ENCODE data around the gene NEK10. TPM values are rescaled to one million over a fixed set of nuclear protein-coding genes. Genes with fewer than 3 reads are reported as not detected.

The NEK10 gene
- total RNA-seq, 1 experiment from 2014 or later, result 1.7 TPM

DNA sequence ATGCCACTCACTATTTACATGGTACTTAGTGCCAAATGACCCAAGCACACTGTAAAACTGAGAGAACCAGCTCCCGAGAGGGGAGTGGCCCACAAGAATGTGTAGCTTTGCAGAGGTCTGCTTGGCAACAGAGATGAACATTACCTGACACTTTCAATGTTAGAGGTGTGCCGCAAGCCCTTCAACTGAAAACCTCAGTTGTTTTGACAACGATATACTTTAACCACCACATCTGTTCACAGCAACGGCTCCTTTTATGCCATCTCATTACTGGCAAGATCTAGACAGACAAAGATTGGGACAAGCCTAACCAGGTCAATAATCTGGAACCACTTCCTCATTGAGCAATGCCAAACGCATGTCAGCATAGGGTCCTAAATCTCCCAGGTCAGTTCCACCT is 23.7 kb downstream of the NEK10 start:
- peak overlapping the region; percentile 29; the same call in 1 of the 2 replicates for H2AFZ ChIP-seq (ENCODE audit: low read length)
- intact Hi-C loops (cut with micrococcal nuclease), result no loop called here
- DNase-seq (peak; percentile 48), ATAC-seq (peak; percentile 73)
- no peaks in the 10 kb centered on the region for H3F3A ChIP-seq (ENCODE audit: low read length, unreplicated experiment)
- no peaks in the 10 kb centered on the region for H3K79me2 ChIP-seq (ENCODE audit: low read length)
- 0 out of 2 replicates have a peak overlapping the region, but pooled peaks have one; percentile 9 for H3K4me2 ChIP-seq (ENCODE audit: low read length)
- CTCF ChIA-PET, result no interaction called here
- POLR2A ChIA-PET (ENCODE audit: unreplicated experiment), result no interaction called here
- H3K4me1 ChIP-seq (ENCODE audit: insufficient read depth, low read length), result peaks cover 19% of the 10 kb centered on the region
- H3K9me2 ChIP-seq (replicated peaks; ENCODE audit: low read length), result no peaks in the 10 kb centered on the region
- TF ChIP-seq EZH2 (IDR thresholded peaks at IDR 0.05; ENCODE audit: low read length, unreplicated experiment) (no peak), EZH2phosphoT487 (IDR thresholded peaks at IDR 0.05; ENCODE audit: borderline replicate concordance, low read length) (no peak)
- TF ChIP-seq, protein P1, sequence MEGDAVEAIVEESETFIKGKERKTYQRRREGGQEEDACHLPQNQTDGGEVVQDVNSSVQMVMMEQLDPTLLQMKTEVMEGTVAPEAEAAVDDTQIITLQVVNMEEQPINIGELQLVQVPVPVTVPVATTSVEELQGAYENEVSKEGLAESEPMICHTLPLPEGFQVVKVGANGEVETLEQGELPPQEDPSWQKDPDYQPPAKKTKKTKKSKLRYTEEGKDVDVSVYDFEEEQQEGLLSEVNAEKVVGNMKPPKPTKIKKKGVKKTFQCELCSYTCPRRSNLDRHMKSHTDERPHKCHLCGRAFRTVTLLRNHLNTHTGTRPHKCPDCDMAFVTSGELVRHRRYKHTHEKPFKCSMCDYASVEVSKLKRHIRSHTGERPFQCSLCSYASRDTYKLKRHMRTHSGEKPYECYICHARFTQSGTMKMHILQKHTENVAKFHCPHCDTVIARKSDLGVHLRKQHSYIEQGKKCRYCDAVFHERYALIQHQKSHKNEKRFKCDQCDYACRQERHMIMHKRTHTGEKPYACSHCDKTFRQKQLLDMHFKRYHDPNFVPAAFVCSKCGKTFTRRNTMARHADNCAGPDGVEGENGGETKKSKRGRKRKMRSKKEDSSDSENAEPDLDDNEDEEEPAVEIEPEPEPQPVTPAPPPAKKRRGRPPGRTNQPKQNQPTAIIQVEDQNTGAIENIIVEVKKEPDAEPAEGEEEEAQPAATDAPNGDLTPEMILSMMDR (conservative IDR thresholded peaks at IDR 0.05; ENCODE audit: low read depth, low read length), result no peak
- no peak overlapping the region for H3K9ac ChIP-seq (ENCODE audit: low read length)
- no peak overlapping the region for H3K4me3 ChIP-seq (ENCODE audit: low read length)
- H3K36me3 ChIP-seq (ENCODE audit: low read depth, low read length), result no peaks in the 10 kb centered on the region
- H4K20me1 ChIP-seq (ENCODE audit: low read length), result no peaks in the 10 kb centered on the region
- H3K27ac ChIP-seq (ENCODE audit: low read length), result no peak overlapping the region
- H3K9me3 ChIP-seq (ENCODE audit: low read length), result no peaks in the 10 kb centered on the region
- BruUV-seq (replicated peaks), result no TSS peak
- no peaks in the 10 kb centered on the region for H3K27me3 ChIP-seq (ENCODE audit: low read length)

DNA sequence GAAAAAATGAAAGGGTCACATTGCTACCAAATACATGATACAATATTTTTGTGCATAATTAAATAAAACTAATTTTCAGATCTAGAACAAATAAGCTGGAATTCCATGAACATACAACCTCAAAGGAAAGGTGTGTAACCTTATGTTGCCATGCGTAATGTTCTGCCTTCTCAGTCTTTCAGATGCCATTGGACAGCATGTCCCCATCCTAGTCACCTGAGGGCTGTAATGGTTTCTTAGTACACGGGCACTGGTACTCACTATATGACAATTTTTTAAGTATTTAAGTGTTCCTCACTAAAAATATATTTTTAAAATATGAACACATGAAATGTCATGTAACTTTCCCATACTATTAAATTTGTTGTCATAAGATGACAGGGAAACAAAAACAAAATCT is 24.1 kb downstream of the NEK10 start:
- DNase-seq (no peak), ATAC-seq (no peak)
- ChIA-PET POLR2A (ENCODE audit: unreplicated experiment) (no interaction called here), CTCF (no interaction called here)
- no peak for TF ChIP-seq EZH2 (IDR thresholded peaks at IDR 0.05; ENCODE audit: low read length, unreplicated experiment)
- no peak for TF ChIP-seq EZH2phosphoT487 (IDR thresholded peaks at IDR 0.05; ENCODE audit: borderline replicate concordance, low read length)
- TF ChIP-seq, protein P1 (conservative IDR thresholded peaks at IDR 0.05; ENCODE audit: low read depth, low read length), result no peak
- Histone ChIP-seq H3F3A (ENCODE audit: low read length, unreplicated experiment) (no peaks in the 10 kb centered on the region), H3K36me3 (ENCODE audit: low read depth, low read length) (no peaks in the 10 kb centered on the region), H3K79me2 (ENCODE audit: low read length) (no peaks in the 10 kb centered on the region), H4K20me1 (ENCODE audit: low read length) (no peaks in the 10 kb centered on the region), H3K9me2 (replicated peaks; ENCODE audit: low read length) (no peaks in the 10 kb centered on the region), H3K9ac (ENCODE audit: low read length) (no peak overlapping the region), H3K27ac (ENCODE audit: low read length) (no peak overlapping the region), H3K4me1 (ENCODE audit: insufficient read depth, low read length) (peaks cover 19% of the 10 kb centered on the region), H2AFZ (ENCODE audit: low read length) (no peak overlapping the region), H3K9me3 (ENCODE audit: low read length) (no peaks in the 10 kb centered on the region), H3K4me3 (ENCODE audit: low read length) (no peak overlapping the region), H3K4me2 (ENCODE audit: low read length) (no peak overlapping the region), H3K27me3 (ENCODE audit: low read length) (no peaks in the 10 kb centered on the region)
- intact Hi-C loops (cut with micrococcal nuclease), result no loop called here
- no TSS peak for BruUV-seq (replicated peaks)

DNA sequence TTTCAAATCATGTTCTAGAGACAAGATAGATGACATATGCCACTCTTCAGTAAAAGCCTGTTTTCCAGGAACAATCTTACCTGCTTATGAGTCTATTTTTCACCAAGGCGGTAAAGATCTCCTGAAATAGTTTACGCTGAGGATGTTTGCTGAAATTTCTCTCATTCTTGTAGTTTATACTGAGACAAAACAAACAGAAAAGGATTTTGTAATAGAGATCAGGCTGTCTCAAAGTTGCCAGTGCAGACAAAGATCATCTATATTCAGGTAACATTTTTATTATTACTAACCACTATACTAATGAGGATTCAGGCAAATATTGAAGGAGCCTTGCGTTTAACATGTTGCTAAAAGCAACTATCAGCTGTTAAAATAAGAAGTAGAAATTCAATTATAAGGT is 25.0 kb downstream of the NEK10 start:
- ATAC-seq, result no peak

More for the DNA sequence above, 25.0 kb downstream of the NEK10 start:
- ChIA-PET CTCF (no interaction called here), POLR2A (ENCODE audit: unreplicated experiment) (no interaction called here)
- no peaks in the 10 kb centered on the region for H3K79me2 ChIP-seq (ENCODE audit: low read length)
- no peaks in the 10 kb centered on the region for H3K27me3 ChIP-seq (ENCODE audit: low read length)
- no peak for DNase-seq
- no peak overlapping the region for H2AFZ ChIP-seq (ENCODE audit: low read length)
- no peak overlapping the region for H3K9ac ChIP-seq (ENCODE audit: low read length)
- no TSS peak for BruUV-seq (replicated peaks)
- no peaks in the 10 kb centered on the region for H3F3A ChIP-seq (ENCODE audit: low read length, unreplicated experiment)
- no peak overlapping the region for H3K4me2 ChIP-seq (ENCODE audit: low read length)
- H4K20me1 ChIP-seq (ENCODE audit: low read length), result no peaks in the 10 kb centered on the region
- peaks cover 19% of the 10 kb centered on the region for H3K4me1 ChIP-seq (ENCODE audit: insufficient read depth, low read length)
- TF ChIP-seq, protein P1 (conservative IDR thresholded peaks at IDR 0.05; ENCODE audit: low read depth, low read length), result no peak
- TF ChIP-seq EZH2phosphoT487 (IDR thresholded peaks at IDR 0.05; ENCODE audit: borderline replicate concordance, low read length), result no peak
- no peak for TF ChIP-seq EZH2 (IDR thresholded peaks at IDR 0.05; ENCODE audit: low read length, unreplicated experiment)
- H3K4me3 ChIP-seq (ENCODE audit: low read length), result no peak overlapping the region
- no peak overlapping the region for H3K27ac ChIP-seq (ENCODE audit: low read length)
- intact Hi-C loops (cut with micrococcal nuclease), result no loop called here
- no peaks in the 10 kb centered on the region for H3K9me3 ChIP-seq (ENCODE audit: low read length)
- H3K36me3 ChIP-seq (ENCODE audit: low read depth, low read length), result no peaks in the 10 kb centered on the region
- H3K9me2 ChIP-seq (replicated peaks; ENCODE audit: low read length), result no peaks in the 10 kb centered on the region

Data from PC-3 (cell line).